T-helper 2 cell treated with Interferon-gamma antibody and Interleukin-4, amounts not matched to agents 5 μg/mL and 100 μg/mL, for 36 hours (primary cell): ENCODE data around the gene PRICKLE2.
"Not testable (repeated sequence)": the region's sequence is repeated elsewhere in the genome, so short reads cannot be mapped to it uniquely, and the experiment has no call there.

Experiments
- DNase-seq: peaks from one replicate; pipeline ENCODE4 v3.0.0; 2021; ENCODE audit warnings: low spot score
- H3K27ac Mint-ChIP-seq: one replicate; pipeline ENCODE4 v1.8.0; 2021; ENCODE audit warnings: mild to moderate bottlenecking, mixed read lengths
- H3K27me3 Mint-ChIP-seq: one replicate; pipeline ENCODE4 v1.8.0; 2021; ENCODE audit warnings: low read depth, mixed read lengths
- H3K36me3 Mint-ChIP-seq: one replicate; pipeline ENCODE4 v1.8.0; 2021; ENCODE audit warnings: low read depth, mixed read lengths
- H3K4me1 Mint-ChIP-seq: one replicate; pipeline ENCODE4 v1.8.0; 2021; ENCODE audit warnings: low read depth, mixed read lengths
- H3K4me3 Mint-ChIP-seq: one replicate; pipeline ENCODE4 v1.8.0; 2022; ENCODE audit warnings: mild to moderate bottlenecking, moderate library complexity, mixed read lengths
- H3K9me3 Mint-ChIP-seq: one replicate; pipeline ENCODE4 v1.8.0; 2021; ENCODE audit warnings: mixed read lengths

PRICKLE2 gene

GRCh38 chr3:64102147-64102546 is 123.1 kb downstream of the PRICKLE2 start:
- Mint-ChIP-seq H3K36me3 (no peaks in the 10 kb centered on the region), H3K27ac (no peak overlapping the region), H3K9me3 (no peaks in the 10 kb centered on the region), H3K4me3 (no peak overlapping the region), H3K4me1 (no peaks in the 10 kb centered on the region), H3K27me3 (peaks cover 3% of the 10 kb centered on the region)
- no peak for DNase-seq

GRCh38 chr3:64099316-64099715 is 126.0 kb downstream of the PRICKLE2 start:
- Mint-ChIP-seq H3K36me3 (no peaks in the 10 kb centered on the region), H3K4me3 (no peak overlapping the region), H3K27ac (no peak overlapping the region), H3K27me3 (peaks cover 3% of the 10 kb centered on the region), H3K4me1 (no peaks in the 10 kb centered on the region), H3K9me3 (no peaks in the 10 kb centered on the region)
- DNase-seq, result no peak

- Mint-ChIP-seq H3K36me3 (no peaks in the 10 kb centered on the region), H3K27me3 (peaks cover 3% of the 10 kb centered on the region), H3K4me3 (no peak overlapping the region), H3K4me1 (no peaks in the 10 kb centered on the region), H3K27ac (no peak overlapping the region), H3K9me3 (no peaks in the 10 kb centered on the region)
- DNase-seq, result no peak
Measured at GRCh38 chr3:64098670-64099069, 126.6 kb downstream of the PRICKLE2 start.

GRCh38 chr3:64097920-64098319 is 127.3 kb downstream of the PRICKLE2 start:
- Mint-ChIP-seq H3K27ac (no peak overlapping the region), H3K4me3 (no peak overlapping the region), H3K36me3 (no peaks in the 10 kb centered on the region), H3K4me1 (no peaks in the 10 kb centered on the region), H3K27me3 (peaks cover 3% of the 10 kb centered on the region), H3K9me3 (no peaks in the 10 kb centered on the region)
- no peak for DNase-seq

DNA sequence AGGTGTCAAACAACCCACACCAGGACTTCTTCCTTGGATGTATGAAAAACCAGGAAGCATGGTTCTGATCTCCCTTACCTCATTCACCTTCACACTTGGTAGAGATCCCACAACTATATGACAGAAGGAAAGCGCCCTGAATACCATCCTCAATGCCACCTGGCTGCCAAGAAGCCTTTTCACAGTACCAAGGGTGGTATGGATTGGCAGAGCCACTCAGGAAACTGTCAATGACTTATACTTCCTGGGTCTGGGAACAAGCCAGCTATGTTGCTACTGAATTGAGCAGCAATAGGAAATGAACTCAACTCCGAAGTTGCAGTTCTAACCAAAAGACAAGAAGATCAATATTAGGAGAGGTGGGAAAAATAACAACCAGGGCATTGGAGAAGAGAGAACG is 129.5 kb downstream of the PRICKLE2 start:
- Mint-ChIP-seq H3K36me3 (no peaks in the 10 kb centered on the region), H3K9me3 (no peaks in the 10 kb centered on the region)

GRCh38 chr3:64094713-64095079 is 130.6 kb downstream of the PRICKLE2 start:
- H3K9me3 Mint-ChIP-seq, result no peaks in the 10 kb centered on the region
- H3K36me3 Mint-ChIP-seq, result no peaks in the 10 kb centered on the region
- H3K4me1 Mint-ChIP-seq, result no peaks in the 10 kb centered on the region
- no peak for DNase-seq
- H3K4me3 Mint-ChIP-seq, result no peak overlapping the region
- H3K27ac Mint-ChIP-seq, result no peak overlapping the region
- no peaks in the 10 kb centered on the region for H3K27me3 Mint-ChIP-seq

More for the DNA sequence above, 129.5 kb downstream of the PRICKLE2 start:
- no peak overlapping the region for H3K27ac Mint-ChIP-seq
- no peak overlapping the region for H3K4me3 Mint-ChIP-seq
- DNase-seq, result no peak
- no peaks in the 10 kb centered on the region for H3K4me1 Mint-ChIP-seq
- no peaks in the 10 kb centered on the region for H3K27me3 Mint-ChIP-seq

DNA sequence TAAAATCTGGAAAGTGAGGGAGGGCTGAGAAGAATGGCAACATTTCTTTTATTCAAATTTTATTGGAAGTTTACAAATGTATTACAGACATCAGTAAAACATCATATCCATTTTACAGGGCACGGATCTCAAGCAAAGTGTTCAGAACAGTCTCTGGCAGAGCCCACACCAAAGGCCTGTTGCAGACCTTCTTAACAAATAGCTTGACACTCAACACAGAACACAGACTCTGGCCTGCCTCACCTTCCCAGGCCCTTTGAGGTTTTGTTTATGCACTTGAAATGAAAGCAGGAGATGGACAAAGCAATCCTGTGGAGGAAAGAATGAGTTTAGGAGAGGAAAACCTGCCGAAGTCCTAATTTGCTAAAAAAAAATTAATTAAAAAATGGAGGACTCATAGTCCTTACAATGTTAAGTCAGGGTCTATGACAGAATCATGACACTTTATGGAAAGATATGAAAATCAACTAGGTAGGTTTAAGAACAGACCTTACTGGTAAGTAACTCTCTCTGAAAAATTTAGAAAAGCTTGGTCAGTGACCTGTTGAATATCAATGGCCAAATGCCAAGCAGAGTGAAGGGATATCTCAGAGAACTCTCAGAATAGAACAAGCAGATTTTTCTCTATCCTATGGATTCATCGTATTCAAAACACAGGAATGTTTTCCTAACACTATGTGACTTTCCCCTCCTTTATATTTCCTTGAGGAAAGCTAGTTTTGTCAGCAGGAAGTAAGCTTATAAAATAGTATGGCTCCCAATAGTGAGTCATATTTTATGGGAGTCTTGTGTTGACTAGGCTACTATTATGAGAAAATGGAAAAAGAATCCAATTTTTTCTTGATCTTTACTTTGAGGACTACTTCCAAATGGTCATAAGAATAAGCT is 131.2 kb downstream of the PRICKLE2 start:
- Mint-ChIP-seq H3K27ac (no peak overlapping the region), H3K36me3 (no peaks in the 10 kb centered on the region), H3K4me1 (no peaks in the 10 kb centered on the region), H3K9me3 (no peaks in the 10 kb centered on the region), H3K27me3 (no peaks in the 10 kb centered on the region), H3K4me3 (no peak overlapping the region)
- no peak for DNase-seq

DNA sequence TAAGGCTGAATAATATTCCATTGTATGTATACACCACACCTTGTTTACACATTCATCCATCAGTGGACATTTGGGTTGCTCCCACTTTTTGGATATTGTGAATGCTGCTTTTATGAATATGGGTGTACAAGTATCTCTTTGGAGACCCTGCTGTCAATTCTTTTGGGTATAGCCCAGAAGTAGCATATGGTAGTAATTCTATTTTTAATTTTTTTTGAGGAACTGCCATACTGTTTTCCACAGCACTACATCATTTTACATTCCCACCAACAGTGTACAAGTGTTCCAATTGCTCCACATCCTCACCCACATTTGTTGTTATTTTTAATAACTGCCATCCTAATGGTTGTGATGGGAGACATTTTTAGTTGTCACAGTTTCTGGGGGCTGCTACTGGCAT is 132.1 kb downstream of the PRICKLE2 start:
- Mint-ChIP-seq H3K36me3 (no peaks in the 10 kb centered on the region), H3K27ac (no peak overlapping the region), H3K9me3 (no peaks in the 10 kb centered on the region), H3K4me3 (no peak overlapping the region), H3K4me1 (no peaks in the 10 kb centered on the region), H3K27me3 (no peaks in the 10 kb centered on the region)
- DNase-seq, result no peak

DNA sequence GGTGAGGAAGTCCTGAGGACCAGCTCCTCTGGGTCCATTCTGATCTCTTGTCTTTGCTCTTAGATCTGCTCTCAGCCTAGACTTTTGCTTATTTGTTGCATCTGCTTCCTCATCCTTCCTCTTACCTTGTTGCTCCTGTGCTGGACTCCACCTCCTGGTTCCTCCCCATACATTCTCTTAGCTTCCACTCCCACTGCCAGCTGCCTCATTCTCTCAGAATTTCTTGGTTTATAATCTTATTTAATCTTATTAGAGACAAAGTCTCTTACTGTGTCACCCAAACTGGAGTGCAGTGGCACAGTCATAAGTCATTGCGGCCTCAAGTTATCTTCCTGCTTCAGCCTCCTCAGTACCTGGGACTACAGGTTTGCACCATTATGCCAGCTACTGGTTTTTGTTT is 133.8 kb downstream of the PRICKLE2 start:
- no peaks in the 10 kb centered on the region for H3K9me3 Mint-ChIP-seq
- H3K27me3 Mint-ChIP-seq, result no peaks in the 10 kb centered on the region
- H3K36me3 Mint-ChIP-seq, result no peaks in the 10 kb centered on the region
- no peak overlapping the region for H3K27ac Mint-ChIP-seq
- no peaks in the 10 kb centered on the region for H3K4me1 Mint-ChIP-seq
- no peak overlapping the region for H3K4me3 Mint-ChIP-seq
- DNase-seq, result no peak

DNA sequence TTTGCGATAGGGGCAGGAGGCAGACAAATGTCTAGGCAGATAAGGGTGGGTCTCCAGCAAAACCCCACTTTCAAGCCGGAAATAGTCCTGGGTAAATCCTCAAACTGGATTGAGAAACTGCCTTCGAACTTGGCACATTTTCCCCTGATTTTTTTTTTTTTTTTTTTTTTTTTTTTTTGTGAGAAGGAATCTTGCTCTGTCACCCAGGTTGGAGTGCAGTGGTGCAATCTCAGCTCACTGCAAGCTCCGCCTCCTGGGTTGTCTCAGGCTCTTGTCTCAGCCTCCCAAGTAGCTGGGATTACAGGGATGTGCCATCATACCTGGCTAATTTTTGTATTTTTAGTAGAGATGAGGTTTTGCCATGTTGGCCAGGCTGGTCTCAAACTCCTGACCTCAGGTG is 135.9 kb downstream of the PRICKLE2 start:
- H3K36me3 Mint-ChIP-seq, H3K27me3 Mint-ChIP-seq, DNase-seq, H3K9me3 Mint-ChIP-seq, H3K4me1 Mint-ChIP-seq, H3K4me3 Mint-ChIP-seq, H3K27ac Mint-ChIP-seq: not testable (repeated sequence)

GRCh38 chr3:64088408-64089205 is 136.7 kb downstream of the PRICKLE2 start:
- no peaks in the 10 kb centered on the region for H3K9me3 Mint-ChIP-seq
- H3K27me3 Mint-ChIP-seq, result no peaks in the 10 kb centered on the region
- no peaks in the 10 kb centered on the region for H3K36me3 Mint-ChIP-seq

GRCh38 chr3:64086479-64087252 is 138.6 kb downstream of the PRICKLE2 start:
- no peaks in the 10 kb centered on the region for H3K27me3 Mint-ChIP-seq
- no peak overlapping the region for H3K4me3 Mint-ChIP-seq
- H3K4me1 Mint-ChIP-seq, result no peaks in the 10 kb centered on the region
- no peak for DNase-seq
- H3K27ac Mint-ChIP-seq, result no peak overlapping the region
- no peaks in the 10 kb centered on the region for H3K36me3 Mint-ChIP-seq
- H3K9me3 Mint-ChIP-seq, result no peaks in the 10 kb centered on the region

More at GRCh38 chr3:64088408-64089205, 136.7 kb downstream of the PRICKLE2 start:
- no peak for DNase-seq
- Mint-ChIP-seq H3K27ac (no peak overlapping the region), H3K4me3 (no peak overlapping the region), H3K4me1 (no peaks in the 10 kb centered on the region)

DNA sequence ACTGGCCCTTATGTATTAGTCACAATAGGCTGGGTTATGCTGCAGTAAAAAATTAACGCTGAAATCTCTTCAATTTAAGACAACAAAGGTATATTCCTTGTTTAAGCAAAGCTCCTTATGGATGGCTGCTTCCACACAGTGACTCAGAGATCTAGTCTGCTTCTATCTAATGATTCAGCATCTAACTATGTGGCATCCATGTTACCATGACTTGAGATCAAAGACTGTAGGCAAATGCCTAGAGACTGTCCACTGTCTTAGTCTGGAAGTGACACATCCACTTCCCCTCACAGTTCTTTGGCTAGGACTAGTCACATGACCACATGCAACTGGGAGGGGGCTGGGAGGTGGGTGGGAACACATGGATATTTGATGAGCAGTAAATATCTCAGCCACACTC is 140.6 kb downstream of the PRICKLE2 start:
- Mint-ChIP-seq H3K4me1 (peaks cover 4% of the 10 kb centered on the region), H3K27me3 (no peaks in the 10 kb centered on the region), H3K9me3 (no peaks in the 10 kb centered on the region), H3K36me3 (no peaks in the 10 kb centered on the region), H3K27ac (no peak overlapping the region), H3K4me3 (no peak overlapping the region)
- DNase-seq, result no peak

GRCh38 chr3:64083575-64083974 is 141.7 kb downstream of the PRICKLE2 start:
- H3K36me3 Mint-ChIP-seq, result no peaks in the 10 kb centered on the region
- no peak for DNase-seq
- H3K27ac Mint-ChIP-seq, result no peak overlapping the region
- H3K4me1 Mint-ChIP-seq, result peaks cover 4% of the 10 kb centered on the region
- no peak overlapping the region for H3K4me3 Mint-ChIP-seq
- H3K9me3 Mint-ChIP-seq, result no peaks in the 10 kb centered on the region
- H3K27me3 Mint-ChIP-seq, result no peaks in the 10 kb centered on the region
